Lower lobe of right lung (tissue), 2 donors: ENCODE measurements around the gene MAML3. TPM values are rescaled to one million over a fixed set of nuclear protein-coding genes. Genes with fewer than 3 reads are reported as not detected.

Source experiments
- ATAC-seq, 2 donors: fragments of 200-7000 bp; cut with Tn5 transposase; one replicate each; pipeline ENCODE4 v1.9.1; 2020 to 2022; ENCODE audit warnings: mild to moderate bottlenecking in 2 of 2, moderate library complexity in 2 of 2
- DNase-seq: peaks from one replicate; pipeline ENCODE4 v3.0.0-alpha.2; 2020
- H3K27ac ChIP-seq: fragments of 200-600 bp; one replicate; pipeline ENCODE4 v1.8.0; 2022
- H3K27me3 ChIP-seq: fragments of 200-600 bp; one replicate; pipeline ENCODE4 v1.8.0; 2022; ENCODE audit warnings: low read depth
- H3K36me3 ChIP-seq: fragments of 200-600 bp; one replicate; pipeline ENCODE4 v1.8.0; 2022; ENCODE audit warnings: mild to moderate bottlenecking
- H3K4me1 ChIP-seq: fragments of 200-600 bp; one replicate; pipeline ENCODE4 v1.8.0; 2022
- H3K4me3 ChIP-seq: fragments of 200-600 bp; one replicate; pipeline ENCODE4 v1.8.0; 2022; ENCODE audit warnings: mild to moderate bottlenecking
- H3K9me3 ChIP-seq: fragments of 200-600 bp; one replicate; pipeline ENCODE4 v1.8.0; 2022
- intact Hi-C: fragments of 100-400 bp; cut with DNase I; formaldehyde crosslinking; loops from one replicate; pipeline ENCODE4 v1.11.0; 2022
- total RNA-seq: library from RNA; stranded (reverse); fragmentation: NEBNext Ultra II Directional; extraction: Animal tissue kit (Norgen Biotek cat#: 25700); gene quantifications from one replicate; pipeline ENCODE4 v1.2.1, GENCODE V29; 2021
- TF ChIP-seq, protein P1 (sequence below): fragments of 200-600 bp; IDR thresholded peaks from one replicate; pipeline ENCODE4 v1.8.0; 2022; ENCODE audit warnings: antibody characterized with exemption, mild to moderate bottlenecking
- donor health status: DM: no; HTN: yes; CAD: no; lungs with severe emphysema.

MAML3 gene
- total RNA-seq, 1 donor from 2014 or later, result 12.5 TPM

DNA sequence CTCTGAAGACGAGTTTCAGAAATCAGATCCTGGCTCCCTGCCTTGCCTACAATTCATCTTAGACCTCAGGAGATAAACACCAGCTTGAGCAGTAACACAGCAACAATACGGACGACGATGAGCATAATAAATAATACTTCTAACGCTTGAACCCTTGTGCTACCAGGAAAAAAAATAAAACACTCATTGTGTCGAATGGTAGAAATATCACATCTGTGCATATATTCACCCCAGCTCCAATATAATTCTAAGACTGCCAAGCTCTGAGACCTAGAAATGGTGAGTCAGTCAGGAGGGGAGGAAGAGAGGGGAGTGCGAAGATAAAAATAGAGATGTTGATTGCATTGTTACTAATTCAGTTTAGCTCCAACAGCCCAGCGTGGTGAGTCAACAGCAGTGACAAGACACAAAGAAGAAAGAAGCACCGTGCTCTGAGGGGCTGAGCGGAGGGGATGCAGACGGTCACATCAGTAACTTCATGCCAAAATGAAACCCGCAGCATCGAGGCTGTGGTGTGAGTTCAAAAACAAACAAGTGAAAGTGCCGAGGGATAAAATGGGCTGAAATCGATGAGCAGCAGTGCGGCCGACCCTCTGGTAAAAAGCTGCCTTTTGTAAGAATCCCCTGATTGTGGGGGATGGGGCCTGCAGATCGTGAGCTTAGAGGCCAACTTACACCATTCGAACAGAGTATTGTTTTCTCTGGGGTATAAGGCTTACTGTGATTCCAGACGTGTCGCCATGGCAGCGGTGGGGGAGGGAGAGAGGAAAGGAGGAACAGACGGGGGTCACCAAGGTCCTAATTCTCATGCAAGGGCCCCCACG lies 338.0 kb downstream of the MAML3 start:
- TF ChIP-seq, protein P1, sequence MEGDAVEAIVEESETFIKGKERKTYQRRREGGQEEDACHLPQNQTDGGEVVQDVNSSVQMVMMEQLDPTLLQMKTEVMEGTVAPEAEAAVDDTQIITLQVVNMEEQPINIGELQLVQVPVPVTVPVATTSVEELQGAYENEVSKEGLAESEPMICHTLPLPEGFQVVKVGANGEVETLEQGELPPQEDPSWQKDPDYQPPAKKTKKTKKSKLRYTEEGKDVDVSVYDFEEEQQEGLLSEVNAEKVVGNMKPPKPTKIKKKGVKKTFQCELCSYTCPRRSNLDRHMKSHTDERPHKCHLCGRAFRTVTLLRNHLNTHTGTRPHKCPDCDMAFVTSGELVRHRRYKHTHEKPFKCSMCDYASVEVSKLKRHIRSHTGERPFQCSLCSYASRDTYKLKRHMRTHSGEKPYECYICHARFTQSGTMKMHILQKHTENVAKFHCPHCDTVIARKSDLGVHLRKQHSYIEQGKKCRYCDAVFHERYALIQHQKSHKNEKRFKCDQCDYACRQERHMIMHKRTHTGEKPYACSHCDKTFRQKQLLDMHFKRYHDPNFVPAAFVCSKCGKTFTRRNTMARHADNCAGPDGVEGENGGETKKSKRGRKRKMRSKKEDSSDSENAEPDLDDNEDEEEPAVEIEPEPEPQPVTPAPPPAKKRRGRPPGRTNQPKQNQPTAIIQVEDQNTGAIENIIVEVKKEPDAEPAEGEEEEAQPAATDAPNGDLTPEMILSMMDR, result no peak
- Histone ChIP-seq H3K9me3 (no peaks in the 10 kb centered on the region), H3K4me1 (peaks cover 26% of the 10 kb centered on the region), H3K27me3 (no peaks in the 10 kb centered on the region), H3K4me3 (peak overlapping the region; percentile 40), H3K27ac (peak overlapping the region; percentile 73), H3K36me3 (no peaks in the 10 kb centered on the region)
- intact Hi-C loops, result no loop called here
- peak; percentile 45 to 63 for ATAC-seq
- DNase-seq, result no peak

DNA sequence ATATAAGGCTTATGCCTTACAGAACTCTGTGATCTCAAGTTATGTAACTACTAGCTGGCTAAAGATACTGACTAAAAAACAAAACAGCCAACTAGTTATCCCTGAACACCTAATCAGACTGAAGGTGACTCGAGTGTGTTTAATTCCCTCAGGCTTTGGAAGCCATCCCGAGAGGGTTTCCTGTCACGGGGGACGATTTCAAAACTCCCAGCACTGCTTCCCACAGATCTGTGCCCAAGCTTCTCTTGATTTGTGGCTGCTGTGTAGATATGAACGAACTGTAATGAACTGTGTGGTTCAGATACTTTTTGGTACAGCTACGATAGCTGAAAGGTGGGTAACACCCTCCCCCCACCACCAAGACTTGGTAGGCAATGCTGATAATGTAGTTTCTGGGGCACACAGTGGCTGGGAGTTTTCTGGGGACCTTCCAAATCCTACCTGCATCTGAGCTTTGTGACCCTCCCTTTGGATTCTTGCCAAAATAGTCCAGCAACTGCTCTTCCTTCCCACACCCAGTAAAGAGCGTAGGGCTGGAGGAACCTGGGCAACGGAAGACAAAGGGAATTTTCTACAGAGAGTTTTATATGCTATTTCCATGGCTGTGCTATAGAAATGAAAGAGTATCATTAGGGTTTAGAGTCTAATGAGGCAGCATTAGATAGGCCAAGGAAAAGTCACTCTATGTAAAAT lies 339.5 kb downstream of the MAML3 start:
- intact Hi-C loops, result no loop called here
- no peaks in the 10 kb centered on the region for H3K9me3 ChIP-seq
- ATAC-seq (peak; percentile 22 to 60), DNase-seq (no peak)
- TF ChIP-seq, protein P1, result no peak
- H3K27me3 ChIP-seq, result no peaks in the 10 kb centered on the region
- H3K27ac ChIP-seq, result peak overlapping the region; percentile 62
- H3K36me3 ChIP-seq, result no peaks in the 10 kb centered on the region
- no peak overlapping the region for H3K4me3 ChIP-seq
- peaks cover 27% of the 10 kb centered on the region for H3K4me1 ChIP-seq

DNA sequence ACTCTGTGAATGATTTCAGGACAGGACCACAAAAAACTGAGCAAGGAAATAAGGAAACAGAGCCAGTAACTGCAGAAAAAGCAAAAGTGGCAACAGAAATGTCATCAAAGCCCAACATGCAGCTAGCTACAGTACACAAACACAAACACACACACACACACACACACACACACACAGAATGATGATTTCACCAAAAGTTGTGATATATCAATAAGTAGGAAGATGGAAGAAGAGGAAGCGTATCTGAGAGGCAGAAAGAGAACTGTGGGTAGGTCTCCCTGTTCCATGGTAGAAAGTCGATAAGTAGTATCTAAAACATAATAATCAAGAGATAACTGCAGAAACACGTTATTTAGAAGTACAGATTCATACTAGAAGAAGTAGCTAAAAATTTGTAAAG lies 340.1 kb downstream of the MAML3 start:
- Histone ChIP-seq H3K27ac (peak overlapping the region; percentile 62), H3K4me3 (no peak overlapping the region), H3K9me3 (no peaks in the 10 kb centered on the region), H3K27me3 (no peaks in the 10 kb centered on the region), H3K36me3 (no peaks in the 10 kb centered on the region), H3K4me1 (peaks cover 33% of the 10 kb centered on the region)
- intact Hi-C loops, result no loop called here
- TF ChIP-seq, protein P1, result no peak
- ATAC-seq, result no peak
- DNase-seq, result no peak

DNA sequence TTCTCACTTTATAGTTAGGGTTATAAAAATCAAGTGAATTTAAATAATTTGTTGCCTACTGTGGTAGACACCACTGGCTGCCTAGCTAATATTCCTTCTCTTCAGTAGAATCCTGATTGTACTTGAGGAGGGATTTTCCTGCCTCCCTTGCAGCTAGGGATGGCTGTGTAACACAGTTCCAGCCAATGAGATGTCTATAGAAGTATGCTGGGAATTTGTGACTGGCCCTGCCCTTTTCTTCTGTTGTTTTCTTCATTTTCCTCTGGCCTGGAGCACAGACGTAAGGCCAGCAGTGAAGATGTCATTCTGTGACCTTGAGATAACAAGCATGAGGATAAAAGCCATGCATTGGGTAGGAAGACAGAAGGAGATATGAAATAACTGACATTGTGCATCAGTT lies 343.3 kb downstream of the MAML3 start:
- no peaks in the 10 kb centered on the region for H3K9me3 ChIP-seq
- DNase-seq (no peak), ATAC-seq (no peak)
- H3K4me1 ChIP-seq, result peaks cover 33% of the 10 kb centered on the region
- no peaks in the 10 kb centered on the region for H3K36me3 ChIP-seq
- intact Hi-C loops, result no loop called here
- no peaks in the 10 kb centered on the region for H3K27me3 ChIP-seq
- H3K27ac ChIP-seq, result no peak overlapping the region
- TF ChIP-seq, protein P1, result no peak
- H3K4me3 ChIP-seq, result no peak overlapping the region

DNA sequence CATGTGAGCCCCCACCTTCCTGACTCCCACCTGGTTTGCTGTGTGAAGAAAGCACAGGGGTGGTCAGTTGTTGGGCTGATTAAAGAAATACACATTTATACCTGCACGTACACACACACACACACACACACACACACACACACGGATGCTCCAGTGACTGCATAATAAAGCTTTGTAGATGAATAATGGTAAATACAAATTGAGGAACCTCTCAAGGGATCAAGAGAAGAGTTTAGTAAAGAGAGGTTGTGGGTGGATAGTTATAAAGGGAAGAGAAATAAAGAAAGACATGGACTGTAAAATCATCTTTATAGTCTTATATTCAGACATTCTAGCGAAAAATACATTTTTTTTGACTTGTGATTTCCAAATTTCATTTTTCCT lies 344.2 kb downstream of the MAML3 start:
- Histone ChIP-seq H3K27me3 (no peaks in the 10 kb centered on the region), H3K4me1 (peaks cover 23% of the 10 kb centered on the region), H3K36me3 (no peaks in the 10 kb centered on the region), H3K27ac (no peak overlapping the region), H3K9me3 (no peaks in the 10 kb centered on the region), H3K4me3 (no peak overlapping the region)
- DNase-seq (no peak), ATAC-seq (peak in 1 of 2 donors; percentile 13)
- TF ChIP-seq, protein P1, result no peak
- intact Hi-C loops, result no loop called here
